H1 (cell line): Measurements from ENCODE around the gene ADAMTS16. TPM values are rescaled to one million over a fixed set of nuclear protein-coding genes. Genes with fewer than 3 reads are reported as not detected.

ENCODE experiments used
- CTCF ChIA-PET: fragments of 300-600 bp; sonication (Branson Sonifier 250); formaldehyde crosslinking; loops from one replicate; lab custom pipeline; 2021; ENCODE audit not compliant: partially characterized antibody; lab: Charles Lee
- POLR2A ChIA-PET: fragments of 300-600 bp; sonication (Branson Sonifier 250); formaldehyde crosslinking; loops from one replicate; lab custom pipeline; 2021; ENCODE audit warnings: inconsistent platforms; ENCODE audit not compliant: partially characterized antibody; lab: Charles Lee
- DNase-seq, 2 experiments: peaks; one replicate each; pipeline versions ENCODE4 v3.0.0 to v3.0.0-alpha.2; 2010 to 2022; ENCODE audit warnings: low spot score in 2 of 2, low read depth in 1 of 2, mixed read lengths in 1 of 2
- FAIRE-seq: peaks from 2 replicates; lab custom pipeline; 2011; peaks lifted over from hg19 to GRCh38; lab: Jason Lieb, UNC
- H2AFZ ChIP-seq: 2 replicates; pipeline ENCODE4 v1.8.1; 2012; ENCODE audit warnings: low read length, inconsistent platforms
- H2AK5ac ChIP-seq: 2 replicates; pipeline ENCODE4 v1.6.1; 2013; ENCODE audit warnings: low read depth, low read length
- H2BK120ac ChIP-seq: replicated peaks from 2 replicates; pipeline ENCODE3; 2013; ENCODE audit warnings: low read depth, low read length, inconsistent platforms
- H2BK12ac ChIP-seq: 2 replicates; pipeline ENCODE4 v1.6.1; 2013; ENCODE audit warnings: low read depth, low read length
- H2BK15ac ChIP-seq: 2 replicates; pipeline ENCODE4 v1.6.1; 2013; ENCODE audit warnings: low read length
- H2BK20ac ChIP-seq: 2 replicates; pipeline ENCODE4 v1.6.1; 2013; ENCODE audit warnings: low read length
- H2BK5ac ChIP-seq: 2 replicates; pipeline ENCODE4 v1.6.1; 2013; ENCODE audit warnings: low read depth, low read length
- H3K14ac ChIP-seq: 2 replicates; pipeline ENCODE4 v1.6.1; 2013; ENCODE audit warnings: inconsistent platforms; ENCODE audit not compliant: insufficient read length
- H3K18ac ChIP-seq: 2 replicates; pipeline ENCODE4 v1.6.1; 2013; ENCODE audit warnings: low read length; ENCODE audit errors: extremely low read depth
- H3K23ac ChIP-seq: 2 replicates; pipeline ENCODE4 v1.6.1; 2013; ENCODE audit warnings: inconsistent platforms; ENCODE audit not compliant: insufficient read length
- H3K23me2 ChIP-seq: 2 replicates; pipeline ENCODE4 v1.6.1; 2013; ENCODE audit warnings: low read depth, low read length
- H3K27ac ChIP-seq: 2 replicates; pipeline ENCODE4 v1.6.1; 2011; ENCODE audit warnings: low read depth, low read length, inconsistent platforms
- H3K27me3 ChIP-seq, 4 experiments: replicated peaks in 1 of 4; 1 replicate in 1 of 4; 2 replicates in 3 of 4; pipeline versions ENCODE4 v1.6.1 to v1.8.1; 2011 to 2013; ENCODE audit warnings: low read length in 3 of 4, mild to moderate bottlenecking in 3 of 4, inconsistent platforms in 2 of 4, mixed read lengths in 2 of 4, moderate library complexity in 1 of 4; ENCODE audit not compliant: control insufficient read depth in 3 of 4, insufficient read depth in 3 of 4; ENCODE audit errors: extremely low read depth in 1 of 4
- H3K36me3 ChIP-seq, 4 experiments: 2 replicates each; pipeline versions ENCODE4 v1.6.1 to v1.8.1; 2011 to 2013; ENCODE audit warnings: mild to moderate bottlenecking in 4 of 4, low read length in 3 of 4, moderate library complexity in 2 of 4, control low read depth in 1 of 4, inconsistent platforms in 1 of 4; ENCODE audit not compliant: insufficient read depth in 4 of 4, control insufficient read depth in 2 of 4
- H3K4ac ChIP-seq: replicated peaks from 2 replicates; pipeline ENCODE3; 2013; ENCODE audit warnings: low read length, low read depth, mixed read lengths, inconsistent platforms; ENCODE audit not compliant: insufficient read length
- H3K4me1 ChIP-seq, 4 experiments: replicated peaks in 1 of 4; 1 replicate in 1 of 4; 2 replicates in 3 of 4; pipeline versions ENCODE4 v1.6.1 to v1.8.1; 2011 to 2013; ENCODE audit warnings: low read length in 3 of 4, inconsistent platforms in 2 of 4, mixed read lengths in 1 of 4; ENCODE audit not compliant: insufficient read depth in 4 of 4, control insufficient read depth in 3 of 4
- H3K4me2 ChIP-seq, 2 experiments: 2 replicates each; pipeline versions ENCODE4 v1.6.1 to v1.8.1; 2011 to 2013; ENCODE audit warnings: low read depth in 2 of 2, low read length in 2 of 2, control low read depth in 1 of 2, inconsistent platforms in 1 of 2, mild to moderate bottlenecking in 1 of 2; ENCODE audit not compliant: insufficient read depth in 1 of 2
- H3K4me3 ChIP-seq, 4 experiments: fragments of 200-600, 300-600 bp in 1 of 4; sonication (generic), shearing (Covaris generic), sonication (Bioruptor Twin) in 1 of 4; 2 replicates each; pipeline versions ENCODE4 v1.5.1 to v1.8.1; 2011 to 2016; ENCODE audit warnings: low read length in 4 of 4, low read depth in 3 of 4, control low read depth in 2 of 4, inconsistent platforms in 2 of 4, mild to moderate bottlenecking in 2 of 4, mixed read lengths in 1 of 4, moderate library complexity in 1 of 4; ENCODE audit not compliant: insufficient read depth in 2 of 4; ENCODE audit errors: extremely low read depth in 1 of 4
- H3K56ac ChIP-seq: replicated peaks from 2 replicates; pipeline ENCODE3; 2013; ENCODE audit warnings: low read depth, mild to moderate bottlenecking, mixed read lengths, low read length, inconsistent platforms; ENCODE audit not compliant: insufficient read length
- H3K79me1 ChIP-seq: 2 replicates; pipeline ENCODE4 v1.6.1; 2013; ENCODE audit warnings: low read depth, low read length, control low read depth
- H3K79me2 ChIP-seq, 2 experiments: 2 replicates each; pipeline versions ENCODE4 v1.6.1 to v1.8.1; 2012 to 2013; ENCODE audit warnings: low read length in 2 of 2, mild to moderate bottlenecking in 2 of 2, inconsistent platforms in 1 of 2; ENCODE audit not compliant: insufficient read depth in 2 of 2, control insufficient read depth in 1 of 2
- H3K9ac ChIP-seq, 4 experiments: replicated peaks in 1 of 4; 1 replicate in 1 of 4; 2 replicates in 3 of 4; pipeline versions ENCODE4 v1.6.1 to v1.8.1; 2011 to 2013; ENCODE audit warnings: low read depth in 3 of 4, low read length in 3 of 4, control low read depth in 2 of 4, mild to moderate bottlenecking in 2 of 4, moderate library complexity in 2 of 4, inconsistent platforms in 1 of 4; ENCODE audit errors: extremely low read depth in 1 of 4
- H3K9me3 ChIP-seq, 2 experiments: 2 replicates each; pipeline versions ENCODE4 v1.6.1 to v1.8.1; 2012 to 2013; ENCODE audit warnings: mild to moderate bottlenecking in 2 of 2, moderate library complexity in 2 of 2, control low read depth in 1 of 2, inconsistent platforms in 1 of 2, low read depth in 1 of 2, low read length in 1 of 2, mixed read lengths in 1 of 2; ENCODE audit not compliant: insufficient read depth in 2 of 2
- H4K20me1 ChIP-seq, 2 experiments: replicated peaks in 1 of 2; 2 replicates each; pipeline versions ENCODE3 to v1.8.1; 2011 to 2013; ENCODE audit warnings: inconsistent platforms in 2 of 2, low read length in 2 of 2, mild to moderate bottlenecking in 1 of 2; ENCODE audit not compliant: insufficient read depth in 2 of 2, control insufficient read depth in 1 of 2
- H4K5ac ChIP-seq: 2 replicates; pipeline ENCODE4 v1.6.1; 2013; ENCODE audit warnings: low read length, low read depth, mixed read lengths, inconsistent platforms; ENCODE audit not compliant: insufficient read length
- H4K8ac ChIP-seq: 2 replicates; pipeline ENCODE4 v1.8.0; 2013; ENCODE audit warnings: mild to moderate bottlenecking, moderate library complexity, low read length, inconsistent platforms; ENCODE audit not compliant: insufficient read depth; ENCODE audit errors: extremely low read depth
- H4K91ac ChIP-seq: replicated peaks from 2 replicates; pipeline ENCODE3; 2013; ENCODE audit warnings: low read length, mixed read lengths, inconsistent platforms; ENCODE audit not compliant: insufficient read length
- ATF2 ChIP-seq: IDR thresholded peaks from 2 replicates; pipeline ENCODE4 v1.6.1; 2012; ENCODE audit warnings: low read length, inconsistent platforms
- BCL11A ChIP-seq, 2 experiments: IDR thresholded peaks; one replicate each; pipeline ENCODE4 v1.6.1; 2011; ENCODE audit warnings: low read depth in 2 of 2, low read length in 2 of 2, mild to moderate bottlenecking in 2 of 2
- CHD1 ChIP-seq: IDR thresholded peaks from 2 replicates; pipeline ENCODE4 v1.6.1; 2012; ENCODE audit warnings: low read depth, low read length, improper control_type of control experiment
- CTBP2 ChIP-seq: IDR thresholded peaks from 2 replicates; pipeline ENCODE4 v1.7.0; 2011; ENCODE audit warnings: borderline replicate concordance, mild to moderate bottlenecking, moderate library complexity, mixed read lengths, low read length; ENCODE audit not compliant: insufficient read depth, insufficient read length
- FOSL1 ChIP-seq: IDR thresholded peaks from 2 replicates; pipeline ENCODE4 v1.6.1; 2011; ENCODE audit warnings: mild to moderate bottlenecking, low read depth, low read length, moderate library complexity; ENCODE audit not compliant: insufficient read depth
- JUND ChIP-seq: IDR thresholded peaks from 2 replicates; pipeline ENCODE4 v1.6.1; 2011; ENCODE audit warnings: mild to moderate bottlenecking, improper control_type of control experiment, low read length
- KDM4A ChIP-seq: IDR thresholded peaks from one replicate; pipeline ENCODE4 v1.7.1; 2012; ENCODE audit warnings: low read depth, mild to moderate bottlenecking, moderate library complexity, low read length, inconsistent platforms; ENCODE audit not compliant: severe bottlenecking
- PHF8 ChIP-seq: fragments of 200-600 bp; sonication (generic); conservative IDR thresholded peaks from 2 replicates; pipeline ENCODE4 v1.7.1; 2012; ENCODE audit warnings: low read depth, mild to moderate bottlenecking, inconsistent platforms, low read length, moderate library complexity
- POLR2A ChIP-seq, 2 experiments: IDR thresholded peaks; 1 replicate in 1 of 2; 2 replicates in 1 of 2; pipeline ENCODE4 v1.6.1; 2011; ENCODE audit warnings: low read depth in 2 of 2, low read length in 2 of 2, mild to moderate bottlenecking in 2 of 2; ENCODE audit errors: control extremely low read depth in 1 of 2
- SIX5 ChIP-seq: IDR thresholded peaks from 2 replicates; pipeline ENCODE4 v1.6.1; 2011; ENCODE audit warnings: mild to moderate bottlenecking, low read depth, low read length
- WGBS, 2 experiments: shearing (Covaris generic) in 1 of 2; methylation state at CpG; one replicate each; pipeline versions ENCODE4 v1.1.6 to v1.1.7; 2013 to 2015; ENCODE audit warnings: low lambda C conversion rate in 2 of 2, mixed read lengths in 2 of 2, inconsistent platforms in 1 of 2, low coverage in 1 of 2, missing lambda C conversion rate in 1 of 2; ENCODE audit not compliant: insufficient replicate concordance in 2 of 2, insufficient coverage in 1 of 2, insufficient read length in 1 of 2; ENCODE audit errors: extremely low coverage in 1 of 2, missing lambda C conversion rate in 1 of 2; 5-methylcytosine and 5-hydroxymethylcytosine counted together
- polyA plus RNA-seq, 7 experiments: library from polyadenylated mRNA; depleted of rRNA in 3 of 7; stranded (reverse) in 5 of 7; unstranded in 2 of 7; fragments of >200 nt in 5 of 7; fragments of 200-250 nt in 2 of 7; gene quantifications; 1 replicate in 5 of 7; 2 replicates in 1 of 7; 4 replicates in 1 of 7; pipeline versions ENCODE4 v1.2.1 to v1.2.3, GENCODE V29; 2011 to 2013; ENCODE audit warnings: missing spikeins in 2 of 7, mixed read lengths in 2 of 7
- total RNA-seq: library from RNA; stranded (reverse); fragmentation: NEBNext Ultra II Directional; extraction: Animal tissue kit (Norgen Biotek cat#: 25700); gene quantifications from 2 replicates; pipeline ENCODE4 v1.2.1, GENCODE V29; 2021
- TF ChIP-seq, protein P1 (sequence below): IDR thresholded peaks from 2 replicates; pipeline ENCODE4 v1.6.1; 2012; ENCODE audit warnings: inconsistent platforms

Gene ADAMTS16
- total and polyA plus RNA-seq, 2 of the 8 experiments (the other 6 are each of a cell fraction or from before 2014, with no cell fraction given), result 3.7 to 16.0 TPM

GRCh38 chr5:5156471-5157082, 16.4 kb downstream of the ADAMTS16 start:
- Histone ChIP-seq H3K27me3 (no peaks in the 10 kb centered on the region), H2BK12ac (no peak overlapping the region), H2BK120ac (no peak overlapping the region), H4K20me1 (no peaks in the 10 kb centered on the region), H3K14ac (no peak overlapping the region), H2AFZ (no peak overlapping the region), H3K23me2 (no peaks in the 10 kb centered on the region), H2BK20ac (no peak overlapping the region), H3K9me3 (no peaks in the 10 kb centered on the region), H3K79me2 (peaks cover 3 to 7% of the 10 kb centered on the region in 2 experiments; a peak in 3 of 4 replicates), H3K56ac (no peak overlapping the region), H2BK15ac (peak overlapping the region; percentile 54; the same call in 1 of the 2 replicates), H3K79me1 (no peaks in the 10 kb centered on the region; the same call in 1 of the 2 replicates), H4K91ac (no peak overlapping the region), H3K4ac (no peak overlapping the region), H3K18ac (no peak overlapping the region), H4K5ac (no peak overlapping the region), H3K9ac (no peak overlapping the region), H3K4me3 (no peak overlapping the region), H3K27ac (no peak overlapping the region), H4K8ac (no peak overlapping the region), H2AK5ac (no peak overlapping the region), H2BK5ac (no peak overlapping the region), H3K4me2 (no peak overlapping the region), H3K4me1 (peaks cover 0 to 6% (median 2%) of the 10 kb centered on the region in 4 experiments; a peak in 4 of 7 replicates), H3K23ac (no peak overlapping the region), H3K36me3 (no peaks in the 10 kb centered on the region)
- FAIRE-seq, result no peak
- 89% methylated on average over 3 of the region's 3 CpGs; no CpG with 5 or more reads in 1 of the 2 experiments for whole genome bisulfite sequencing, 2 experiments
- POLR2A ChIA-PET, result no interaction called here
- DNase-seq, result no peak
- CTCF ChIA-PET, result no interaction called here
- TF ChIP-seq BCL11A (IDR thresholded peaks at IDR 0.05; ENCODE audit: low read depth in 2 of 2, low read length in 2 of 2) (no peak), CHD1 (no peak), CTBP2 (no peak), KDM4A (no peak), POLR2A (IDR thresholded peaks at IDR 0.05; ENCODE audit: control extremely low read depth in 1 of 2, low read depth in 2 of 2, low read length in 2 of 2) (no peak), SIX5 (no peak), FOSL1 (no peak), PHF8 (no peak), JUND (no peak), ATF2 (no peak)
- TF ChIP-seq, protein P1, sequence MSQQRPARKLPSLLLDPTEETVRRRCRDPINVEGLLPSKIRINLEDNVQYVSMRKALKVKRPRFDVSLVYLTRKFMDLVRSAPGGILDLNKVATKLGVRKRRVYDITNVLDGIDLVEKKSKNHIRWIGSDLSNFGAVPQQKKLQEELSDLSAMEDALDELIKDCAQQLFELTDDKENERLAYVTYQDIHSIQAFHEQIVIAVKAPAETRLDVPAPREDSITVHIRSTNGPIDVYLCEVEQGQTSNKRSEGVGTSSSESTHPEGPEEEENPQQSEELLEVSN, result no peak
